Activated naive CD4-positive, alpha-beta T cell treated with anti-CD3 and anti-CD28 coated beads, Interleukin-2, amount 10 ng/mL, durations not matched to agents 7 days and 5 days (primary cell): Measurements from ENCODE around the gene DYNAP.

Experiments used
- CTCF ChIA-PET: fragments of 350-600 bp; sonication (Branson Sonifier 250); formaldehyde crosslinking; loops from one replicate; lab custom pipeline; 2021; ENCODE audit warnings: antibody characterized with exemption; lab: Charles Lee
- DNase-seq: peaks from one replicate; pipeline ENCODE4 v3.0.0-alpha.2; 2020
- H3K27ac Mint-ChIP-seq: one replicate; pipeline ENCODE4 v1.8.0; 2021; ENCODE audit warnings: mild to moderate bottlenecking, moderate library complexity, mixed read lengths
- H3K27me3 Mint-ChIP-seq: one replicate; pipeline ENCODE4 v1.8.0; 2021; ENCODE audit warnings: mild to moderate bottlenecking, mixed read lengths
- H3K36me3 Mint-ChIP-seq: one replicate; pipeline ENCODE4 v1.8.0; 2021; ENCODE audit warnings: mixed read lengths
- H3K4me1 Mint-ChIP-seq: one replicate; pipeline ENCODE4 v1.8.0; 2021; ENCODE audit warnings: mixed read lengths
- H3K4me3 Mint-ChIP-seq: one replicate; pipeline ENCODE4 v1.8.0; 2021; ENCODE audit warnings: mild to moderate bottlenecking, moderate library complexity, mixed read lengths
- H3K9me3 Mint-ChIP-seq: one replicate; pipeline ENCODE4 v1.8.0; 2021; ENCODE audit warnings: mixed read lengths

The DYNAP gene

DNA sequence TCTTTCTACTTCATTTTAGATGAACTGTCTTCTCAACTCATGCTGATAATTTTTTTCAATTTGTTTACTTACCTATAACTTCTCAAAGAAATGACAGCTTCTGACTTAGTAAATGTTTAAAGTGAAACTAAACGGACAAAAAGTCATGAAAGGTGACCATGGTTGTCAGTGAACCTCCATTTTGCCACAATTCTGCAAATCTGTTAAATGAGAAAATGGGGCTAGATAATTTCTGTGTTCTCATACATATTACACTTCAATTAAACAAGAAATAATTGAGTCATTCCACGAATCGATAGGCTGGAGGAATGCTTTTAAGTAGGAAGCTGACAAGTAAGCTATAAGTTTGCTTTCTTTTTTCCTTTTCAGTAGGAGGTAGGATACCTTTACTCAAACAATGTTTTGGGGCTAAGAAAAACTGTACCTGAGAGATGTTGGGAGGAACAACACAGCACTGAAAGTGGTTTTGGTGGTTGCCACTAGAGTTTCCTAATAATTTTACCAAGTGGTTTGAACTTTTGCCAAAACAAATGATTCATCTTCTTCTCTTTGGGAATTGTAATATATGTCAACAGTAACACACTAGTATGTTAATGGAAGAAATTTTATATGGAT is 17.1 kb downstream of the DYNAP start:
- no peak for DNase-seq
- H3K4me1 Mint-ChIP-seq, result no peaks in the 10 kb centered on the region
- no peak overlapping the region for H3K27ac Mint-ChIP-seq
- H3K36me3 Mint-ChIP-seq, result no peaks in the 10 kb centered on the region
- no peaks in the 10 kb centered on the region for H3K27me3 Mint-ChIP-seq
- H3K4me3 Mint-ChIP-seq, result no peak overlapping the region
- CTCF ChIA-PET, result no interaction called here
- H3K9me3 Mint-ChIP-seq, result no peaks in the 10 kb centered on the region

DNA sequence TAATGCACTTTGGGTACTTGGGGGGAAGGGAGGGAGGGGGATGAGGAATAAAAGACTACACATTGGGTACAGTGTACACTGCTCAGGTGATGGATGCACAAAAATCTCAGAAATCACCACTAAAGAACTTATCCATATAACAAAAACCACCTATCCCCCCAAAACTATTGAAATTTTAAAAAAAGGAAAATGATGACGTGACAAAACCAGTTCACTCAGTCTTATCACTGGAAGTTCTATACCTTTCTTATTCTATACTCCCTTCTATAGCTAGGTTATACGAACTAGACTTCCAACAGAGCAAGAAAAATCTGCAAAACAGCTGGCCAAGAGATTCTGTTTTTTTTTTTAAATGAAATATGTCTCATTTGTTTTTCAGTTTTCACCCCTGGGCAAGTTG is 20.8 kb downstream of the DYNAP start:
- CTCF ChIA-PET, result no interaction called here
- H3K27me3 Mint-ChIP-seq, result no peaks in the 10 kb centered on the region
- H3K36me3 Mint-ChIP-seq, result no peaks in the 10 kb centered on the region
- no peak overlapping the region for H3K4me3 Mint-ChIP-seq
- no peaks in the 10 kb centered on the region for H3K9me3 Mint-ChIP-seq
- DNase-seq, result no peak
- no peak overlapping the region for H3K27ac Mint-ChIP-seq
- peaks cover 6% of the 10 kb centered on the region for H3K4me1 Mint-ChIP-seq

DNA sequence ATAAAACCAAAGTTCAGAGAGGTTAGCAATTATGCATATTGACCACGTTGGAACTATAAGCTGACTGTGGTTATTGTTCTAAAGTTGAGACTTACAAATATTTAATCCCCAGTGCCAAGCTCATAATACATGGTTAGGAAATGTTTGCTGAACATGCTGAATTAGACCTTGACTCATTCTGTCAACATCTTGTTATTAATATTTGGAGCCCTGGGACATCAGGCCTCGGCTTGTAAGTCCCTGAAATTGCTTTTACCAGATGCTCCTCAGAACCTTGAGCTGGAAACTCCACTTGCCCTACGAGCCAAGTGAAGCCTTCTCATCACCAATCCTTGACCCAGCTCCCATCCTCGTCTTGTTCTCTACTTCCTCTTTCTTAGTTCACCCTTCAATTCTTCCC is 21.2 kb downstream of the DYNAP start:
- H3K36me3 Mint-ChIP-seq, result no peaks in the 10 kb centered on the region
- no peak overlapping the region for H3K27ac Mint-ChIP-seq
- H3K9me3 Mint-ChIP-seq, result no peaks in the 10 kb centered on the region
- H3K4me1 Mint-ChIP-seq, result peaks cover 7% of the 10 kb centered on the region
- CTCF ChIA-PET, result no interaction called here
- no peak for DNase-seq
- no peaks in the 10 kb centered on the region for H3K27me3 Mint-ChIP-seq
- H3K4me3 Mint-ChIP-seq, result no peak overlapping the region

DNA sequence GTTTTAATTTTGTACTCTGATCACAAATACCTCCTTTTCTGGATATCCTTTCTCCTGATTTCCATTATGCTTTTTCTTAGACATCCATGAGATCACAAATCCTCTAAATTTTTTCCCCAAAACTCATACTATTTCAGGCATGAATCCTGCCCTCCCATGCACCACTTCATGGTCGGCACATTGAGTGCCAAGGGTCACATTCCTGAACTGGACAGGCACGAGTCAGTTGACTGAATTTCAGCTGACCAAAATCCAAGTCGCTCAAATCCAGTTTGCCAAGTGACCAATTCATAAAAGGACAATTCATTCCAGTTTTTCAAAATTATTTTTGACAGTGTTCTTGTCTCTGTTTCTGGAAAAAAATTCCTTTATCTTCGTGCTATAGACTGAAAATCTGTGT is 22.1 kb downstream of the DYNAP start:
- H3K4me3 Mint-ChIP-seq, result no peak overlapping the region
- H3K36me3 Mint-ChIP-seq, result no peaks in the 10 kb centered on the region
- CTCF ChIA-PET, result no interaction called here
- no peak for DNase-seq
- H3K27ac Mint-ChIP-seq, result no peak overlapping the region
- H3K27me3 Mint-ChIP-seq, result no peaks in the 10 kb centered on the region
- no peaks in the 10 kb centered on the region for H3K9me3 Mint-ChIP-seq
- H3K4me1 Mint-ChIP-seq, result peaks cover 7% of the 10 kb centered on the region

DNA sequence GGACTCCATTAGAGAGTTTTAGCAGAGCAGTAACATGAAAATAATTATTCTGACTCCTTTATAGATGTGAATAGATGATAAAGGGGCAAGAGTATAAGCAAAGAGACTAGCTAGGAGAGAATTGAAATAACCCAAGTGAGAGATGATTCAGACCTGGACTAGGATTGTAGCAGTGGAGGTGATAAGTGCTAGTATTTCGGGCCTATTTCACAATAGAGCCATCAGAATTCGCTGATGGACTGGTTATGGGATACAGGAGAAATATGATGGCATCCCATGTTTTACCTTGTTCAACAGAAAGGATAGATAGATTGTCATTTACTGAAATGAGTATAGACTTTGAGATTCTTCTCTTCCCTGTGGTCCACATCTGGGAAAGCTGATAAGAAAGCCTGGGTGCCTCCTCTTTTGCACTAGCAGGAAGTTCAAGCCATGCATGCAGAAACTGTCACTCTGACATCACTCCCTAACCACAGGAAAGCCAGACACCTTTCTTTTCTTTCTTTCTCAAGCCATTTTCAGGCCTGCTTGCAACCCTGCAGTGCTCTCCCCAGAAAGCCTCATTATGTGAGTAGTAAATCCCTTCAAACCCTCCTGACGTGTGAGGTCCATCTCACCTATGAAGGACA is 25.3 kb downstream of the DYNAP start:
- DNase-seq, result no peak
- Mint-ChIP-seq H3K4me3 (no peak overlapping the region), H3K27me3 (no peaks in the 10 kb centered on the region), H3K27ac (no peak overlapping the region), H3K4me1 (peaks cover 7% of the 10 kb centered on the region), H3K9me3 (no peaks in the 10 kb centered on the region), H3K36me3 (no peaks in the 10 kb centered on the region)
- CTCF ChIA-PET, result no interaction called here

DNA sequence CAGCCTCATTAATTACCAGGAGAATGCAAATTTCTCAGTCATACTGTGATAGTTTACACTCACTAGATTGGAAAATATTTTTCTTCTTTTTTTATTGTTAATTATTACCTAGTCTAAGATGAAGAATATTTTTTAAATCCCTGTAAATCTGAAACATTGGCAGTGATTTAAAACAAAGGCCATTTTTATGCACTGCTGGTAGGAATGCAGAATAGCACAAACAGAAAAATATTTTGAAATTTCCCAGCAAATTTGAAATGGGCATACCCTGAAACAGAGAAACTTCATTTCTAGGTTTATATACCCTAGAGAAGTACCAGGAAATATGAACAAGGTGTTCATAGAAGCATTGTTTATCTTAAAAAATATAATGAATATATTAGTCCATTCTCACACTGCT is 31.0 kb downstream of the DYNAP start:
- Mint-ChIP-seq H3K36me3 (no peaks in the 10 kb centered on the region), H3K4me3 (no peak overlapping the region), H3K9me3 (no peaks in the 10 kb centered on the region), H3K27me3 (no peaks in the 10 kb centered on the region), H3K4me1 (no peaks in the 10 kb centered on the region), H3K27ac (no peak overlapping the region)
- DNase-seq, result no peak
- CTCF ChIA-PET, result no interaction called here

DNA sequence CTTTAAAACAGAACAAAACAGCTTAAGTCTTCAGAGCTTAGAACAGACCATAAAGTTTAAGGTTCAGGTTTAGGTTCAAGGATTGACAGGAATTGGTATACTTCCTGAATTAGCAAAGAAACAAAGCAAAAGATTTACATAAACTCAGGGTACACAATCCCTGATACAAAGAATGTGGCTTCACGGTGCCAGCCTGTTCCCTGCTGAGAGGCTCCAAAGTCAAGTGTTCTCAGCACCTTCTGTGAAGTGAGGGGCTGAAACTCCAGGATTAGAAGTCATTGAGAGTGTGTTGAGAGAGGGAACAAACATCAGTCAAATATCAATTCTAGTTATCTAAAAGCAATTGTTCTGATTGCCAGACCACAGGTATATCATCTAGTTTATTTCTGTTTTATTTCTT is 35.7 kb downstream of the DYNAP start:
- DNase-seq, result no peak
- H3K36me3 Mint-ChIP-seq, result no peaks in the 10 kb centered on the region
- no peaks in the 10 kb centered on the region for H3K27me3 Mint-ChIP-seq
- H3K27ac Mint-ChIP-seq, result no peak overlapping the region
- no peaks in the 10 kb centered on the region for H3K9me3 Mint-ChIP-seq
- H3K4me1 Mint-ChIP-seq, result no peaks in the 10 kb centered on the region
- CTCF ChIA-PET, result no interaction called here
- H3K4me3 Mint-ChIP-seq, result no peak overlapping the region

DNA sequence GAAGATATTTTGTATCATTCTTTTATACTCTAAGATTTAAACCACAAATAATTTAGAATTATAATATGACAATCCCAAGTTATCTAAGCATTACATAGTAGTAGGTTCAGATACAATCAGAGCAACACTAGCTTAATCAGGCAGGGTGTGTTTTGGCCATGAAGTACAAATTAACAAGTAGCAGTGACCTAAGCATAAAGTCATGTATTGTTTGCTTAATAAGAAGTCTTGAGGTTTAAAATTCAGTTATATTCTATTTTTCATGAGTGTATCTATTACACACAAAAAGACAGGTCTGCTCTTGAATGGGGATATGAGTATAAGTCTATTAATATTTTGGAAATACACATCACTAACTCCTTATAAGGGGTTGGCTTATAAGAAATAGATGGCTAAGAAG is 39.9 kb downstream of the DYNAP start:
- Mint-ChIP-seq H3K36me3 (no peaks in the 10 kb centered on the region), H3K27me3 (no peaks in the 10 kb centered on the region), H3K9me3 (no peaks in the 10 kb centered on the region), H3K4me3 (no peak overlapping the region), H3K27ac (no peak overlapping the region), H3K4me1 (no peaks in the 10 kb centered on the region)
- CTCF ChIA-PET, result no interaction called here
- DNase-seq, result no peak

DNA sequence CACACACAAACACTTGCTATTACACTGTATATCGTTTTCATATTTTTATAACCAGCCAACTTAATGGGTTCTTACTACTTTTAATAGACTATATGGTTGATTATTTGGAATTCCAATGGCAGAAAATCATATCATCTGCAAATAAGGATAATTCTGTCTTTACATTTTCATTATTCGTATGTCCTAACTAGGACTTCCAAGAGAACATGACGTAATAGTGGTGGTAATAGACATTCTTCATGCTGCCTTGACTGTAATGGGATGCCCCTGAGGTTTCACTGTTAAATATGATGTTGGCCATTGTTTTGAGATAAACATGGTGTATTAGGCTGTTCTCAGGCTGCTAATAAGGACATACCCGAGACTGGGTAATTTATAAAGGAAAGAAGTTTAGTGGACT is 45.2 kb downstream of the DYNAP start:
- Mint-ChIP-seq H3K9me3 (no peaks in the 10 kb centered on the region), H3K27ac (no peak overlapping the region), H3K36me3 (no peaks in the 10 kb centered on the region), H3K4me1 (no peaks in the 10 kb centered on the region), H3K4me3 (no peak overlapping the region), H3K27me3 (no peaks in the 10 kb centered on the region)
- DNase-seq, result no peak
- CTCF ChIA-PET, result no interaction called here

DNA sequence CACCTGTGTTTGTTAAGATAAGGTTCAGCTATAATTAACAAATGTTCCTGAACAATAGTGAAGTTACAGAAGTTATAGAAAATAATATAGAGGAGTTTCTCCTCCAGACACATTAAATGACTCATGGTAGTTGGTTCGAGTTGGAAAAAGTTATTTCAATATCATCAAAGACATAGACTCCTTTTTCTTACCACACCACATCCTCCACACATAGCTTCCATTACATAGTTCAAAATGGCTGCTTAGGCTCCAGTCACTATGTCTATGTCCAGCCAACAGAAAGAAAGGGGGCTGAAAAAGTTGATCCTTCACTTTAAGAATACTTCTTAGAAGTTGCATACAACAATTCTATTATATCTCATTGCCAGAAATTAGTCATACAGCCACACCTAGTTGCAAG is 50.7 kb downstream of the DYNAP start:
- no peak for DNase-seq
- Mint-ChIP-seq H3K27ac (no peak overlapping the region), H3K36me3 (no peaks in the 10 kb centered on the region), H3K27me3 (no peaks in the 10 kb centered on the region), H3K9me3 (no peaks in the 10 kb centered on the region), H3K4me3 (no peak overlapping the region), H3K4me1 (no peaks in the 10 kb centered on the region)
- CTCF ChIA-PET, result no interaction called here

DNA sequence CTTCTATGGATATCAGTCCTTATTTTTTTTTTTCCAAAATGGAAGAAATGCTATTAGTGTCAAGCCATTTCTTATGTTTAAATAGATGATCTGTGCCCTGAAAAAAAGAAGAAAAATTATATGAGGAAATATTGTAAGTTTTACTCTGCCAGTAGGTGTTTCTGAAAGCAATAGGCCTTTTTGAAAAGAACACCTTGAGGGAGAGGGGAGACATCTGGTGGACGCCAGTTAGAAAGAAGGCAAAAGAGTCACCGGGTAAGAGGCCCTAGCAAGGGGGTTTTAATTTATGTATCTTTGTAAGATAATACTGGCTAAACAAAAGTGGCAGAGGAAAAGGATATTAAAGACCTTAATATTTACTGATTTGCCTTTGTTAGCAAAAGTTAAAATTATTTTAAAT is 56.1 kb downstream of the DYNAP start:
- H3K27me3 Mint-ChIP-seq, result peaks cover 7% of the 10 kb centered on the region
- no peak for DNase-seq
- CTCF ChIA-PET, result no interaction called here

More for the DNA sequence above, 56.1 kb downstream of the DYNAP start:
- H3K4me1 Mint-ChIP-seq, result no peaks in the 10 kb centered on the region
- H3K4me3 Mint-ChIP-seq, result no peak overlapping the region
- no peaks in the 10 kb centered on the region for H3K36me3 Mint-ChIP-seq
- no peaks in the 10 kb centered on the region for H3K9me3 Mint-ChIP-seq
- H3K27ac Mint-ChIP-seq, result no peak overlapping the region
